GM12872 (cell line): ENCODE measurements around the gene RIOK2.
A peak's percentile ranks its signal among the peaks of the same experiment; 100 is the strongest.

Experiments used
- TF ChIP-seq, protein P1 (sequence below): IDR thresholded peaks from 3 replicates; pipeline ENCODE4 v1.5.1; 2011; ENCODE audit warnings: low read depth, mild to moderate bottlenecking, low read length, moderate library complexity; ENCODE audit not compliant: insufficient read depth

Gene RIOK2

GRCh38 chr5:97183100-97183929 lies at the start of gene RIOK2:
RIOK2 (minus strand) TSS chr5:97183247; CDS start chr5:97183191, 56 bp downstream.
- TF ChIP-seq, protein P1, sequence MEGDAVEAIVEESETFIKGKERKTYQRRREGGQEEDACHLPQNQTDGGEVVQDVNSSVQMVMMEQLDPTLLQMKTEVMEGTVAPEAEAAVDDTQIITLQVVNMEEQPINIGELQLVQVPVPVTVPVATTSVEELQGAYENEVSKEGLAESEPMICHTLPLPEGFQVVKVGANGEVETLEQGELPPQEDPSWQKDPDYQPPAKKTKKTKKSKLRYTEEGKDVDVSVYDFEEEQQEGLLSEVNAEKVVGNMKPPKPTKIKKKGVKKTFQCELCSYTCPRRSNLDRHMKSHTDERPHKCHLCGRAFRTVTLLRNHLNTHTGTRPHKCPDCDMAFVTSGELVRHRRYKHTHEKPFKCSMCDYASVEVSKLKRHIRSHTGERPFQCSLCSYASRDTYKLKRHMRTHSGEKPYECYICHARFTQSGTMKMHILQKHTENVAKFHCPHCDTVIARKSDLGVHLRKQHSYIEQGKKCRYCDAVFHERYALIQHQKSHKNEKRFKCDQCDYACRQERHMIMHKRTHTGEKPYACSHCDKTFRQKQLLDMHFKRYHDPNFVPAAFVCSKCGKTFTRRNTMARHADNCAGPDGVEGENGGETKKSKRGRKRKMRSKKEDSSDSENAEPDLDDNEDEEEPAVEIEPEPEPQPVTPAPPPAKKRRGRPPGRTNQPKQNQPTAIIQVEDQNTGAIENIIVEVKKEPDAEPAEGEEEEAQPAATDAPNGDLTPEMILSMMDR: no peak

DNA sequence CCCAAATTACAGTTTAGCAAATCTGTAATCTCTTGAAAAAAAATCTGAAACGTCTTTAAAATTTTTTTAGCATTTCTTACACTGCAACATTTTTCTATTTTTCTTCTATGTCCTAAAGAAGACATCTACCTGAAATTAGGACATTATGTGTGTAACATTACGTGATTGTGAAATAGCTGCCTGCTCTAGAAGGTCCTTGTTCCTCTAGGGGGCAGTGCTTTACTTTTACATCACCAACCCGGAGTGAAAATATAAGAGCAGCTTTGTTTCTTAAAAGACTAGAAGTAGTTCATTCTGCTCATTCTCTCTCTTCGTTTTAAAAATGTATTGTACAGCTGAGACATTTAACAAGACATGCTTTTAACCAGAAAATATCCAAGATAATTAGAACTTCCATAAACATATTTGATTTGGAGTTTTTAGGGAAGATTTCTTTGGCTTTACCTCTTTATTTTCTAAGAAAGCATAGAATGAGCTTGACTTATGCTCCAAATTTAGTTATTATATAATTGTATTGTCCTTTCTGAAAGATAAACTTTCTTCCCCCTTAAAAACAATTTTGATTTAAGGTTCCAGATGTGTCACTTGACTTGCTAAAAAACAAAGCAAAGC lies 48.1 kb upstream of the RIOK2 start:
- TF ChIP-seq, protein P1: peak; percentile 71

- TF ChIP-seq, protein P1: no peak
Observed at GRCh38 chr5:97229688-97230285, 46.7 kb upstream of the RIOK2 start.

DNA sequence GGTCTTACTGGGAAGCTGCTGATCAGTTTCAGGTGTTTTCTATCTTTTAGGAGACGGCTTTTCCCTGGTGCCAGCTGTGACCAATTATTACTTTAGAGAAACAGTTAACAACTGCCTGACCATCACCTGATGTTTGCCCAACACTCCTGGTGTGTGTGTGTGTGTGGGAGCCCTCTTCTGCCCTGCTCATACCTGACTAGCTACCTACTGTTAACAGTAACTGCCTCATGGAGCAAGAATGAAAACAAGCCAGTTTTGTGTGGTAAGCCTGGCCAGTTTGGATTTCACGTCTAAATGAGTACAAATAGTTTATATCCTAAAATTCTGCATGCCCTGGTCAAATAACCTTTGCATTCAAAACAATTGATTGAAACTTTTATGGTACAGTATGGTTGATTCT lies 46.1 kb upstream of the RIOK2 start:
- TF ChIP-seq, protein P1: no peak

DNA sequence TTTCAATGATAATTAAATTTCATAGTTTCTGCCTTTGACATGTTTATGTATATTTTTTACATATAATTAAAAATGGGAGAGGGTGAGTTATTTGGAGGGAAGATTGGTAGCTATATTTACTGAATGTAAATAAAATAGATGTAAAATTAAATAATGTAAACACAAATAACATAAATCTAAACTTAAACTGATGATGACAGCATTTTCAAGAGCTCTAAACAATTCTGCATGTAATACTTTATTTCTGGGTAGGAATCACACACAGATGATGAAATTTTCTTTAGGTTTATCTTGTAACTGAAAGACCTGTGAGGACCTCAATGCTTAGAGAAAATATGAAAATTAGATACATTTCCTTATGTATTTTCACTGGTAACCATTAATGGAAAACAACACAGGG lies 42.2 kb upstream of the RIOK2 start:
- TF ChIP-seq, protein P1: no peak

DNA sequence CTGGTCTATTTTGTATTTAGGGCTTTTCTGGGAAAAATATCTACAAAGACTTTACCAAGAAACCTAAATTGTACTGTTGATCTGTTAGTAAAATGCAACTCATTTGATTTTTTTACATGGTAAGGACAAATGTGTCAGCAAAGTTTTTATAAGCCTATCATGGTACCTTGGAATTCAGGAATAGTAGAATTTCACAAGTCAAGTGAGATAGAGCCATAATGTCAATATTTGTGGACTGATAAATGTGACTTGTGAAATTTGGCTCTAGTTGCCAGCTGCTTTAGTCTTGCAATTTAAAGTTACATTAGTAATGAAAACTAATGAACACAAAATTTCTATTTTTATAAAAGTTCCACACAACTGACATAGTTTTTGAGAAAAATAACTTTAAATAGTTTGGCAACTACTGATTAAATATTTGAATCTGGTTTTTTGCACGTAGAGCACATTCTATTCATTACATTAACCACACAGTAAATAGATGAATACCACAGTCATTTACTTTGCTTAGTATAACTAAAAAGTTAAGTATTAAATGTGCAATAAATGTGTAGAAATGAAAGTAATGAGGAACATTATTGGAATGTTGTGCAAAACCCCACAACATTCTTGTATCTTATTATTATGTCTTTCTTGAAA lies 41.2 kb upstream of the RIOK2 start:
- TF ChIP-seq, protein P1: no peak

DNA sequence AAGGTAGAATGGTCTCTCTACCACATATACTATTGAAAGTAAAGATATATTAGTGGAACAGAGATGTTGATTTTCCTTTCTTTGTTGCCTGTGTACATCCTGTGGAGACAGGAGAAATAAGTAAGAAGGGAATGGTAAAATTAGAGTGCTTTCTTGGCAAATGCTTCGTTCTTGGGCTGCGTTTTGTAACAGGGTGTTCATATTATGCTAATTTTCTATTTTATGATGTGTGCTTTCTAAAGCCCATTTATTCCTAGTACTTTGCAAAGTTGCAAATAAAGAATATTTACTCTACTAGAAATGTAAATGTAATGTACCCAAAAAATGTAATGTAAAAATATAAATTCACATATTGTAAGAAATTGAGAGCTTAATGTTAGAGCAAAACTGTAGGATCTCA lies 40.5 kb upstream of the RIOK2 start:
- TF ChIP-seq, protein P1: no peak
